ENCODE data around the gene SNRNP70.

The SNRNP70 gene

DNA sequence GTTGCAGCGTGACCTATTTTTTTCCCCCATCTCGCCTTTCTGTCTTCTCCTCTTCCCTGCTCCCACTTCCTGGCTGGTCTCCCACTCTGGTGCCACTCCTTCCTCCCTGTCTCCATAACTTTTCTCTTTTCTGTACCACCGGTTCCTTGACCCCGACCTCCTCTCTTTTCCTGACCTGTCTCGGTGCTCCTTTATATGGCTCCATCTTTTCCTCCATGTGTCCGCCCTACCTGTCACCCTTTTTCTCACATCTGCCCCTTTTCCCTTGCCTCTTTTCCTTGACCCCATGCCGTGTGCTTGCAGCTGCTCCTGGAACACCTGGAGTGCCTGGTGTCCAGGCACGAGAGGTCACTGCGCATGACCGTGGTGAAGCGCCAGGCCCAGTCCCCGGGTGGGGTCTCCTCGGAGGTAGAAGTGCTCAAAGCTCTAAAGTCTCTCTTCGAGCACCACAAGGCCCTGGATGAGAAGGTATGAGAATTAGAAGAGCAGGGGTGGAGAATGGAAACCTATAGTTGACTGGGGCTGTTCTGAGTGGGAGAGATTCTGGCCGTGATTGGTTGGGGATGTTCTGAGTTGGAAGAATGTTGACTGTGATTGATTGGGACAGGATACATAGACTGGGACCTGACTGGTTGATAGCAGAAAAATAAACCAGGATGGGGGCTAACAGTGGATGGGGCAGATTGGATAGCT is 43.4 kb downstream of the SNRNP70 start:
- no peak for ATAC-seq
- TF ChIP-seq BACH2 (CRISPR knock-in tag; IDR thresholded peaks at IDR 0.05; ENCODE audit: borderline replicate concordance) (no peak), PPARA (CRISPR knock-in tag; IDR thresholded peaks at IDR 0.05; ENCODE audit: borderline replicate concordance) (no peak), ZNF8 (CRISPR knock-in tag; IDR thresholded peaks at IDR 0.05) (no peak), ZC3H10 (CRISPR knock-in tag; IDR thresholded peaks at IDR 0.05) (no peak), ESRRG (CRISPR knock-in tag; IDR thresholded peaks at IDR 0.05) (no peak)
- TF ChIP-seq, protein P1, sequence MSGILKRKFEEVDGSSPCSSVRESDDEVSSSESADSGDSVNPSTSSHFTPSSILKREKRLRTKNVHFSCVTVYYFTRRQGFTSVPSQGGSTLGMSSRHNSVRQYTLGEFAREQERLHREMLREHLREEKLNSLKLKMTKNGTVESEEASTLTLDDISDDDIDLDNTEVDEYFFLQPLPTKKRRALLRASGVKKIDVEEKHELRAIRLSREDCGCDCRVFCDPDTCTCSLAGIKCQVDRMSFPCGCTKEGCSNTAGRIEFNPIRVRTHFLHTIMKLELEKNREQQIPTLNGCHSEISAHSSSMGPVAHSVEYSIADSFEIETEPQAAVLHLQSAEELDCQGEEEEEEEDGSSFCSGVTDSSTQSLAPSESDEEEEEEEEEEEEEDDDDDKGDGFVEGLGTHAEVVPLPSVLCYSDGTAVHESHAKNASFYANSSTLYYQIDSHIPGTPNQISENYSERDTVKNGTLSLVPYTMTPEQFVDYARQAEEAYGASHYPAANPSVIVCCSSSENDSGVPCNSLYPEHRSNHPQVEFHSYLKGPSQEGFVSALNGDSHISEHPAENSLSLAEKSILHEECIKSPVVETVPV (CRISPR knock-in tag; IDR thresholded peaks at IDR 0.05) = no peak
- TF ChIP-seq, protein P2, sequence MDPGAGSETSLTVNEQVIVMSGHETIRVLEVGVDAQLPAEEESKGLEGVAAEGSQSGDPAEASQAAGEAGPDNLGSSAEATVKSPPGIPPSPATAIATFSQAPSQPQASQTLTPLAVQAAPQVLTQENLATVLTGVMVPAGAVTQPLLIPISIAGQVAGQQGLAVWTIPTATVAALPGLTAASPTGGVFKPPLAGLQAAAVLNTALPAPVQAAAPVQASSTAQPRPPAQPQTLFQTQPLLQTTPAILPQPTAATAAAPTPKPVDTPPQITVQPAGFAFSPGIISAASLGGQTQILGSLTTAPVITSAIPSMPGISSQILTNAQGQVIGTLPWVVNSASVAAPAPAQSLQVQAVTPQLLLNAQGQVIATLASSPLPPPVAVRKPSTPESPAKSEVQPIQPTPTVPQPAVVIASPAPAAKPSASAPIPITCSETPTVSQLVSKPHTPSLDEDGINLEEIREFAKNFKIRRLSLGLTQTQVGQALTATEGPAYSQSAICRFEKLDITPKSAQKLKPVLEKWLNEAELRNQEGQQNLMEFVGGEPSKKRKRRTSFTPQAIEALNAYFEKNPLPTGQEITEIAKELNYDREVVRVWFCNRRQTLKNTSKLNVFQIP (CRISPR knock-in tag; IDR thresholded peaks at IDR 0.05; ENCODE audit: borderline replicate concordance, low read depth) = no peak
- TF ChIP-seq, protein P3, sequence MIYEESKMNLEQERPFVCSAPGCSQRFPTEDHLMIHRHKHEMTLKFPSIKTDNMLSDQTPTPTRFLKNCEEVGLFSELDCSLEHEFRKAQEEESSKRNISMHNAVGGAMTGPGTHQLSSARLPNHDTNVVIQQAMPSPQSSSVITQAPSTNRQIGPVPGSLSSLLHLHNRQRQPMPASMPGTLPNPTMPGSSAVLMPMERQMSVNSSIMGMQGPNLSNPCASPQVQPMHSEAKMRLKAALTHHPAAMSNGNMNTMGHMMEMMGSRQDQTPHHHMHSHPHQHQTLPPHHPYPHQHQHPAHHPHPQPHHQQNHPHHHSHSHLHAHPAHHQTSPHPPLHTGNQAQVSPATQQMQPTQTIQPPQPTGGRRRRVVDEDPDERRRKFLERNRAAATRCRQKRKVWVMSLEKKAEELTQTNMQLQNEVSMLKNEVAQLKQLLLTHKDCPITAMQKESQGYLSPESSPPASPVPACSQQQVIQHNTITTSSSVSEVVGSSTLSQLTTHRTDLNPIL (CRISPR knock-in tag; IDR thresholded peaks at IDR 0.05; ENCODE audit: low read depth) = no peak

DNA sequence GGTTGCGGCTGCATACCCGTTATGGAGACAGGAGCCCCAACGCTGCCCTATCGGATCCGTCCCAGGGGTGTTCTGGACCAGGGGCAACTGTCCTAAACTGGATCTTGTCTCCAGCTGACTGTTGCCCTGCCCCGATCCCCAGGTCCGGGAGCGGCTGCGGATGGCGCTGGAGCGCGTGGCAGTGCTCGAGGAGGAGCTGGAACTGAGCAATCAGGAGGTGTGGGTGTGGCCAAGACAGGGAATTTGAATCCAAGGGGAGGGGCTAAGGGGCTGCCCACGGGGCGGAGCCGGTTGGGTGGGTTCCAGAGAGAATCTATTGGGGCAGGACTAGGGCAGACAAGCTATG is 44.0 kb downstream of the SNRNP70 start:
- no peak for TF ChIP-seq ZNF565 (CRISPR knock-in tag; conservative IDR thresholded peaks at IDR 0.05; ENCODE audit: low read depth)
- TF ChIP-seq, protein P1 (CRISPR knock-in tag; IDR thresholded peaks at IDR 0.05) = no peak
- no peak for TF ChIP-seq ZNF8 (CRISPR knock-in tag; IDR thresholded peaks at IDR 0.05)
- no peak for ATAC-seq

DNA sequence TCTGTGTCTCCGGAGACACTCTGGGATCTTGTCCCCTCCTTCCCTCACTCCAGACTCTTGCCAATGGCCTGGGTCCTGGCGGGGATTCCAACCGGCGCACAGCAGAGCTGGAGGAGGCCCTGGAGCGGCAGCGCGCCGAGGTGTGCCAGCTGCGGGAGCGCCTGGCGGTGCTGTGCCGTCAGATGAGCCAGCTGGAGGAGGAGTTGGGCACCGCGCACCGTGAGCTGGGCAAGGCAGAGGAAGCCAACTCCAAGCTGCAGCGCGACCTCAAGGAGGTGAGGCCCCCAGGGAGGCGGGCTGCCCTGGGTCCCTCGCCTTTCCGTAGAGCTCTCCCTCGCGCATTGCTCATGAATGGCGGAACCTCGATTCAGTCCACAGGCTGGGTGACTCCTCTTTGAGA is 45.1 kb downstream of the SNRNP70 start:
- ATAC-seq = no peak
- TF ChIP-seq ZFP3 (CRISPR knock-in tag; IDR thresholded peaks at IDR 0.05) = no peak
- no peak for TF ChIP-seq ISL1 (CRISPR knock-in tag; IDR thresholded peaks at IDR 0.05)
- TF ChIP-seq OSR1 (CRISPR knock-in tag; IDR thresholded peaks at IDR 0.05) = no peak

DNA sequence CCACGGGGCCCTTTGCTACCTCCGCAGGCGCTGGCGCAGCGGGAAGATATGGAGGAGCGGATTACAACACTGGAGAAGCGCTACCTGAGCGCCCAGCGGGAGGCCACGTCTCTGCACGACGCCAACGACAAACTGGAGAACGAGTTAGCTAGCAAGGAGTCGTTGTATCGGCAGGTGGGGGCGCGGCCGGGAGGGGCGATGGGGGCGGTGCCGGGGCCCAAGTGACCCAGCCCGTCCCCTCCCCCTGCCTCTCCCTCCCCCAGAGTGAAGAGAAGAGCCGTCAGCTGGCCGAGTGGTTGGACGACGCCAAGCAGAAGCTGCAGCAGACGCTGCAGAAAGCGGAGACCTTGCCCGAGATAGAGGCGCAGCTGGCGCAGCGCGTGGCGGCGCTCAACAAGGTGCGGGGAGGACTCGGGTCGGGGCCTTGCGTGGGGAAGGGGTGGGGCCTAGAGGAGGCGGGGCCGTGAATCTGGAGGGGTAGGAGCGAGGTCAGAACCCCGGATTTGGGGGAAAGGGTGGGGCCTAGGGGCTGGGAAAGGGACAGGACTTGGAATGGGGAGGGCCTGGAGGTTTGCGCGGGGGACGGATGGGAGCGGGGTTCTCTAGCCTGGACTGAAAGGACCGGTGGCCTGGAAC is 47.8 kb downstream of the SNRNP70 start:
- TF ChIP-seq ZC3H10 (CRISPR knock-in tag; IDR thresholded peaks at IDR 0.05) (no peak), ESRRG (CRISPR knock-in tag; IDR thresholded peaks at IDR 0.05) (no peak), SNAI2 (CRISPR knock-in tag; IDR thresholded peaks at IDR 0.05) (no peak), ARNTL (CRISPR knock-in tag; IDR thresholded peaks at IDR 0.05; ENCODE audit: borderline replicate concordance, low read depth) (no peak), PPARA (CRISPR knock-in tag; IDR thresholded peaks at IDR 0.05; ENCODE audit: borderline replicate concordance) (no peak), RARB (CRISPR knock-in tag; IDR thresholded peaks at IDR 0.05) (no peak), GLIS3 (CRISPR knock-in tag; IDR thresholded peaks at IDR 0.05) (no peak), ZNF70 (CRISPR knock-in tag; IDR thresholded peaks at IDR 0.05) (no peak), OSR1 (CRISPR knock-in tag; IDR thresholded peaks at IDR 0.05) (no peak), CSDC2 (CRISPR knock-in tag; IDR thresholded peaks at IDR 0.05) (no peak), TOX (CRISPR knock-in tag; IDR thresholded peaks at IDR 0.05; ENCODE audit: borderline replicate concordance) (no peak), ZNF8 (CRISPR knock-in tag; IDR thresholded peaks at IDR 0.05) (no peak), ZFP3 (CRISPR knock-in tag; IDR thresholded peaks at IDR 0.05) (no peak)
- TF ChIP-seq, protein P2 (CRISPR knock-in tag; IDR thresholded peaks at IDR 0.05; ENCODE audit: borderline replicate concordance, low read depth) = no peak
- TF ChIP-seq, protein P1 (CRISPR knock-in tag; IDR thresholded peaks at IDR 0.05) = no peak
- ATAC-seq = no peak

All from SK-N-SH treated with all-trans-retinoic acid at 6 μM for 48 hours (cell line).